Inferior parietal cortex (tissue), 1 donor: Measurements from ENCODE around the gene DLX4.

Experiments used
- DNase-seq: peaks from one replicate; pipeline ENCODE4 v3.0.0-alpha.2; 2016; ENCODE audit errors: extremely low spot score

Gene DLX4

GRCh38 chr17:49987290-49987585 lies 18.2 kb downstream of the DLX4 start:
- DNase-seq, result no peak

- DNase-seq, result no peak
These were observed 18.9 kb downstream of the DLX4 start for GRCh38 chr17:49987681-49988441.

GRCh38 chr17:49989518-49989880 lies 20.5 kb downstream of the DLX4 start:
- no peak for DNase-seq

- no peak for DNase-seq
These were observed 21.3 kb downstream of the DLX4 start for GRCh38 chr17:49990331-49990730.

GRCh38 chr17:49990921-49991320 lies 21.9 kb downstream of the DLX4 start:
- DNase-seq, result no peak

GRCh38 chr17:49991409-49991808 lies 22.4 kb downstream of the DLX4 start:
- no peak for DNase-seq

GRCh38 chr17:49992191-49992932 lies 23.4 kb downstream of the DLX4 start:
- no peak for DNase-seq

- DNase-seq, result no peak
These were observed 24.0 kb downstream of the DLX4 start for GRCh38 chr17:49992933-49993422.

- DNase-seq, result no peak
These were observed 24.6 kb downstream of the DLX4 start for GRCh38 chr17:49993423-49994060.

- no peak for DNase-seq
These were observed 25.4 kb downstream of the DLX4 start for GRCh38 chr17:49994085-49995054.

- no peak for DNase-seq
These were observed 26.2 kb downstream of the DLX4 start, which contains the start of gene DLX3 for GRCh38 chr17:49995055-49995738. DLX3 (minus strand) TSS chr17:49995224; CDS start chr17:49994998, 226 bp downstream.

GRCh38 chr17:49996121-49996494 lies 27.1 kb downstream of the DLX4 start:
- no peak for DNase-seq

GRCh38 chr17:49996495-49997300 lies 27.7 kb downstream of the DLX4 start:
- peak; percentile 29 for DNase-seq

- DNase-seq, result no peak
These were observed 28.3 kb downstream of the DLX4 start for GRCh38 chr17:49997301-49997650.

- peak; percentile 88 for DNase-seq
These were observed 29.0 kb downstream of the DLX4 start for GRCh38 chr17:49997773-49998703.

- DNase-seq, result no peak
These were observed 30.0 kb downstream of the DLX4 start for GRCh38 chr17:49998836-49999511.

- DNase-seq, result no peak
These were observed 34.9 kb downstream of the DLX4 start for GRCh38 chr17:50003911-50004310.

- no peak for DNase-seq
These were observed 40.3 kb downstream of the DLX4 start for GRCh38 chr17:50009282-50009681.

GRCh38 chr17:50013079-50013478 lies 44.1 kb downstream of the DLX4 start:
- DNase-seq, result no peak
